Esophagus squamous epithelium (tissue), 4 donors: Measurements from ENCODE around the gene MRPL24.

Source experiments
- CTCF ChIP-seq, 6 experiments: fragments of 450-650 bp in 4 of 6; fragments of 200-600 bp in 2 of 6; sonication (generic) in 2 of 6; IDR thresholded peaks; one replicate each; pipeline ENCODE4 v1.5.1; 2016 to 2019; ENCODE audit warnings: antibody characterized with exemption in 6 of 6, mild to moderate bottlenecking in 4 of 6, moderate library complexity in 4 of 6
- POLR2A ChIP-seq, 4 donors: fragments of 450-650 bp; IDR thresholded peaks; one replicate each; pipeline ENCODE4 v1.6.1; 2017; ENCODE audit warnings: antibody characterized with exemption in 4 of 4, mild to moderate bottlenecking in 4 of 4, moderate library complexity in 3 of 4

GRCh38 chr1:156766298-156767100, 25.6 kb upstream of the MRPL24 start:
- TF ChIP-seq POLR2A (IDR thresholded peaks at IDR 0.05): peak in 1 of 4 donors; percentile 9
- peak in 1 of 6 experiments; percentile 16 for TF ChIP-seq CTCF (IDR thresholded peaks at IDR 0.05)
